Endothelial cell of umbilical vein (primary cell): Measurements from ENCODE around the gene BLTP2.

Experiments used
- EZH2 ChIP-seq: IDR thresholded peaks from 2 replicates; pipeline ENCODE4 v1.6.1; 2012; ENCODE audit warnings: borderline replicate concordance, low read depth, mild to moderate bottlenecking, moderate library complexity, low read length, inconsistent platforms; ENCODE audit not compliant: severe bottlenecking
- FOS ChIP-seq: IDR thresholded peaks from 2 replicates; pipeline ENCODE4 v1.6.1; 2011; ENCODE audit warnings: mild to moderate bottlenecking, low read length, moderate library complexity, borderline replicate concordance; ENCODE audit not compliant: insufficient read depth
- GATA2 ChIP-seq: IDR thresholded peaks from 2 replicates; pipeline ENCODE4 v1.7.0; 2011; ENCODE audit warnings: low read depth, mild to moderate bottlenecking, moderate library complexity, mixed read lengths, low read length; ENCODE audit not compliant: insufficient read length, insufficient read depth
- JUN ChIP-seq: IDR thresholded peaks from 2 replicates; pipeline ENCODE4 v1.6.1; 2011; ENCODE audit warnings: borderline replicate concordance, low read depth; ENCODE audit not compliant: insufficient read length, insufficient read depth
- MYC ChIP-seq: IDR thresholded peaks from one replicate; pipeline ENCODE4 v1.6.1; 2011; ENCODE audit warnings: mild to moderate bottlenecking, low read depth, low read length
- POLR2A ChIP-seq: IDR thresholded peaks from 2 replicates; pipeline ENCODE4 v1.6.1; 2012; ENCODE audit warnings: low read depth, mild to moderate bottlenecking, control low read depth, low read length
- POLR2AphosphoS5 ChIP-seq: IDR thresholded peaks from 2 replicates; pipeline ENCODE4 v1.6.1; 2012; ENCODE audit warnings: low read depth, mild to moderate bottlenecking, control low read depth, low read length, moderate library complexity; ENCODE audit not compliant: insufficient read depth
- TF ChIP-seq, protein P1 (sequence below), 2 donors: IDR thresholded peaks; 1 replicate in 1 of 2; 2 replicates in 1 of 2; pipeline ENCODE4 v1.5.1; 2011; ENCODE audit warnings: low read length in 2 of 2, mild to moderate bottlenecking in 2 of 2, moderate library complexity in 2 of 2, control low read depth in 1 of 2, inconsistent platforms in 1 of 2, low read depth in 1 of 2; ENCODE audit not compliant: insufficient read depth in 1 of 2; ENCODE audit errors: extremely low read depth in 1 of 2
- TF ChIP-seq, protein P2 (sequence below): IDR thresholded peaks from 2 replicates; pipeline ENCODE4 v1.6.1; 2011; ENCODE audit not compliant: insufficient read depth, insufficient read length

DNA sequence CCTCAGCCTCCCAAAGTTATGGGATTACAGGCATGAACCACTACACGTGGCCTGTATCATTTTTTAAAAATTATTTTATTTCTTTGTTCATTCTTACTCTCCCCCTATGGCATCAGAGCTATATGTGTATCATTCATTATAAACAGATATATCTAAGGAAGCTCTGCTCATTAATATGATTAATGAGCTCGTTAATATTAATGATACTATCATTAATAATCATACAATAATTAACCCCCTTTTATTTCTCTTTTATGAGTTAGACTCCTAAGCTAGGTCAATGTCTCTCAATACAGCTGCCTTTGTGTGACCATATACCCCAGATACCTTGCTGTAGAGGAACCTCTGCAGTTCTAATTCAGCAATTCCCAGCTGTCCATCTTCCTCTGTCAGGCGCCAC, 26.5 kb downstream of the BLTP2 start:
- TF ChIP-seq POLR2AphosphoS5 (no peak), EZH2 (no peak), POLR2A (no peak), JUN (no peak), FOS (no peak), MYC (no peak), GATA2 (no peak)
- TF ChIP-seq, protein P1, sequence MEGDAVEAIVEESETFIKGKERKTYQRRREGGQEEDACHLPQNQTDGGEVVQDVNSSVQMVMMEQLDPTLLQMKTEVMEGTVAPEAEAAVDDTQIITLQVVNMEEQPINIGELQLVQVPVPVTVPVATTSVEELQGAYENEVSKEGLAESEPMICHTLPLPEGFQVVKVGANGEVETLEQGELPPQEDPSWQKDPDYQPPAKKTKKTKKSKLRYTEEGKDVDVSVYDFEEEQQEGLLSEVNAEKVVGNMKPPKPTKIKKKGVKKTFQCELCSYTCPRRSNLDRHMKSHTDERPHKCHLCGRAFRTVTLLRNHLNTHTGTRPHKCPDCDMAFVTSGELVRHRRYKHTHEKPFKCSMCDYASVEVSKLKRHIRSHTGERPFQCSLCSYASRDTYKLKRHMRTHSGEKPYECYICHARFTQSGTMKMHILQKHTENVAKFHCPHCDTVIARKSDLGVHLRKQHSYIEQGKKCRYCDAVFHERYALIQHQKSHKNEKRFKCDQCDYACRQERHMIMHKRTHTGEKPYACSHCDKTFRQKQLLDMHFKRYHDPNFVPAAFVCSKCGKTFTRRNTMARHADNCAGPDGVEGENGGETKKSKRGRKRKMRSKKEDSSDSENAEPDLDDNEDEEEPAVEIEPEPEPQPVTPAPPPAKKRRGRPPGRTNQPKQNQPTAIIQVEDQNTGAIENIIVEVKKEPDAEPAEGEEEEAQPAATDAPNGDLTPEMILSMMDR (IDR thresholded peaks at IDR 0.05; ENCODE audit: extremely low read depth in 1 of 2, insufficient read depth in 1 of 2, low read depth in 1 of 2, low read length in 2 of 2), result no peak
- TF ChIP-seq, protein P2, sequence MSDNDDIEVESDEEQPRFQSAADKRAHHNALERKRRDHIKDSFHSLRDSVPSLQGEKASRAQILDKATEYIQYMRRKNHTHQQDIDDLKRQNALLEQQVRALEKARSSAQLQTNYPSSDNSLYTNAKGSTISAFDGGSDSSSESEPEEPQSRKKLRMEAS, result no peak
